NCI-H2107 (cell line): ENCODE results near the gene SSBP4.

Source experiments
- DNase-seq: peaks from one replicate; lab custom pipeline; 2025; lab: John Stamatoyannopoulos, UW

The SSBP4 gene

DNA sequence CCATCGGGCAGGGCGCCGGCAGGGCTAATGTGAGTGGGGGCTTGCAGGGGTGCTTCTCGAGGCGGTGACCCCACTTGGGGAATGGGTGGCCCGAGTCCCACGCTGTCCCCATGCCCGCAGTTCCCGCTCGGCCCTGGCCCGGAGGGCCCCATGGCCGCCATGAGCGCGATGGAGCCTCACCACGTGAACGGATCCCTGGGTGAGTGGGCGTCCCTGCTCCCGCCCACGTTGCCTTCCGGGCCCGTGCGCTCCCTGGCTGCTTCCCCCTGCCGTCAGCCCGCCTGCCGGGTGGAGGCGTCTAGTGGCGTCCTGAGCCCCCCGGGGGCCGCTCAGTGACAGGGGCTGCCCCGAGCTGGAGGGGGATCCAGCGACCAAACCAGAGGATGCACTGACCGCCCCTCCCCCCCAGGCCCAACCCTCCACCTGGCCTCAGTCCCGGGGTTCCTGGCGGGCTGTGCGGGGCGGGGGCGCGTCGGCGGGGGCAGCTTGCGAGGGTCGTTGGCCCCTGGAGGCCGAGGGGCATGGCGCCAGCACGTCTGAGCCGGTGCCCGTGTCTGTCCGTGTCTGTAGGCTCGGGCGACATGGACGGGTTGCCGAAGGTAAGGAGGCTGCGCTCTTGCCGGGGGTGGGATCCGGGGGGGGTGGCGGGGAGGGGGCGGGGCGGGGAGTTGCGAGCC is 14.0 kb downstream of the SSBP4 start:
- DNase-seq: no peak

- DNase-seq: no peak
Measured at GRCh38 chr19:18433735-18434398, 14.7 kb downstream of the SSBP4 start.

DNA sequence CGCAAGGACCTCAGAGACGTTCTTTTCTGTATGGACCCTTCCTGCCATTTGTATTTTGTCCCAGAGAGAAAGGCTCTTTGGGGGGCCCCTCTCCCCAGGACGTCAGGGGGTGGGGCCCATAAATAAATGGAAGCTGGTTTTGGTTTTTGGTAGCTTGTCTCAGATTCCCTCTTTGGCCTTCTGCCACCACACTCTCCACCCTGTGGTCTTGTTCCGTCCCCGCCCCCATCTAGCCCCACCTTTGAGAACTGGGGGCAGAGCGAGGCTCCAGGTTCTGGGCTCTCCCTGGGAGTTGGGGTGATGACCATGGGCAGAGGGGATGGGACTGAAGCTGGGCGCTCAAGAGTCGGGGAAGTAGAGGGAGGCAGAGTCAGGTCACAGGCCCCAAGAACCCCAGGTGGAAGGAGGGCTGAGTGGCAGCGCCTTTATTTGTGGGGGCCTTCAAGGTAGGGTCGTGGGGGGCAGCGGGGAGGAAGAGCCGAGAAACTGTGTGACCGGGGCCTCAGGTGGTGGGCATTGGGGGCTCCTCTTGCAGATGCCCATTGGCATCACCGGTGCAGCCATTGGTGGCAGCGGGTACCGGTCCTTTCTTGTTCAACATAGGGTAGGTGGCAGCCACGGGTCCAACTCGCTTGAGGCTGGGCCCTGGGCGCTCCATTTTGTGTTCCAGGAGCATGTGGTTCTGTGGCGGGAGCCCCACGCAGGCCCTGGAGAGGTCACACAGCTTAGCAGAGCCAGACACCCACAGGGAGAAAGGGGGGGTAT is 15.4 kb downstream of the SSBP4 start:
- no peak for DNase-seq

DNA sequence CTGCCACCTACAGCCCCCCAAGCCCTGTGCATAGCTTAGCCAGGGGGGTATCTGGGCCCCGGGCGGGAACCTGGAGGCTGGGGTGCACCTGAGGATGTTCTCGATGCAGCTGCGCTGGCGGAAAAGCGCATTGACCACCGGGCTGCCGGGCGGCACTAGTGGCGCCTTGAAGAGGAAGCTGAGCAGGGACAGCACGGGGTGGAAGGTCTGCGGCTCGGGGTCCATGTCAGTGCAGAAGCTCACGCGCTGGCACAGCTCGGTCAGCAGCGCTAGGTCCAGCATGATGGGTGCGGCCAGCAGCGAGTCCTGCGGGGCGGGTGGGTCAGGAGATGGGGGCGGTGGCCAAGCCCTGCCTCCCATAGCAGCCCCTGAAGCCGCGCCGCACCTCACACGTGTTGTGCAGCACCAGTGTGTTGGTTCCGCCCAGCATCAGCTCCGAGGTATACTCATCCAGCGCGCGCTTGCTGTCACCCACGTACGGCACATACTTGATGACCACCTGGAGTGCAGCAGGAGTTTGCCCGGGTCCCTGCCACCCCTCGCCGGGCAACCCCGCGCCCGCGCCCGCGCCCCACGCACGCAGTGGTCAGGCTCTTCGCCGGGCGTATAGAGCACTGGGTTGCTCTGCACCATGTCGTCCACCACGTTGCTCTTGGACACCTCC is 16.1 kb downstream of the SSBP4 start:
- no peak for DNase-seq

DNA sequence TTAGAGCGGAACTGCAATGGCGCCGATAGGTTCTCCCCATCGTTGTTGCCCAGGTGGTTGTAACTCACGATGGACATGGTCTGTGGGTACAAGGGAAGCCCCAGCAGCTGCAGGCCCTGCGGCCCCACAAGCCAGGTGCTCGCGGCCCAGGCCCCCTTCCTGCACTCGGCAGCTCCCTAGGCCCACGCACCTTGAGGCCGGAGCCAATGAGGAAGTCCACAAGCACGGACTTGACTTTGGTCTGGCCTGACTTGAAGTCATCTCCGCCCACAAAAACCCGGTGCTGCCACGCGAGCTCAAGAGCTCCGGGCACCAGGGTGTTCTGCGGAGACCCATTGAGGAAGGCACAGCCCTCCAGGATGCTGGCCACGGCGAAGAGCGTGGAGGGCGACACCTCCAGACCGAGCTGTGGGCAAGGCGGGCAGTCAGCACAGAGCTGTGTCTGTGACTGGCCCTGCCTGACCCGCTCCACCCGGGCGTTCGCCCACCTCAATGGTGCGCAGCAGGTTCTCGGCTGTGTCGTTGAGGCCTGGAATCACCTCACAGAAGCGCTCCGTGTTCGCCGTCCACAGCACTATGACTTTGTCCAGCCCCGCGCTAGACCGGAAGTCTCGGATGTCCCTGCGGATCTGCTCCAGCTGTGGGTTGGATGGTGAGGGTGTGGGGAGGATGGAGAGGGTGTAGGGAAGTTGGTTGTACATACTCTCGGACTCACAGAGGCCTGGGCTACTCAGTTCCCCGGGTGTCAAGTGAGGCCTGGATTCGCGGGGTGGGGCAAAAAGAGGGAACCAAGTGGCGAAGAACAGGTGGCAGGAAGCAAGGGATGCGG is 16.9 kb downstream of the SSBP4 start:
- no peak for DNase-seq

DNA sequence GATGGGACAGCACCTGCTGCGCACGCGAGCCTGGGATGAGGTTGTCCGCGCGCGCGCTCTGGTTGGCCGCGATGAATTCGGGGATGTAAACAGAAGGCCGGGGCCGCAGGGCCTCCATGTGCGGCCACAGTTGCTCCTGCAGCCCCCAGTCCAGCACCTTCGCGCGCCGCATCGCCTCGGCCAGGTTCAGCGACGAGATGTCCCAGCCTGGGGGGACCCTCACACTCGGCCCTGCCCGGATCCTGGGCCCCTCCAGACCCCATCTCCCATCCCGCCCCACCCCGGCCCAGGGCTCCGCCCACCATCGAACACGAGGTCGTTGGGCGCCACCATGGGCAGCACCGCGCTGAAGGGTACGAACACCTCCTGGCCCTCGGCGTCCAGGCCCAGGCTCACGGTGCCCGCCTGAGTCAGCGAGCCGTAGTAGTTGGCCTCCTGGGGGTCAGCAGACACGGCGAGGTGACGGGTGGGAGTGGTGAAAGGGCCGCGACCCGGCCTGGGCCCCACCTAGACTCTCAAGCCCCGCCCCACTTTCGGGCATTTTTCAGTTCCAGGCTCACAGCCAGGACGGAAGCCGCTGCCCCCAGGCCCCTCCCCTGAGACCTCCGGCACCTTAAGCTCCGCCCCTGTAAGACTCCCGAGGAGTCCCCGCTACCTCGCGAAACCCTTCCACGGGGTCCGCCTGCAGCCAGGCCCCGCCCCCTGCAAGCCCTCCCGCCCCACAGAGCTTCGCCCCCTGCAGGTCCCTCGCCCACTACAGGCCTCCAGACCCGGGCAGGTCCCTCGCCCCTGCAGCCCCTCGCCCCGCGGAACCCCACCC is 17.7 kb downstream of the SSBP4 start:
- no peak for DNase-seq

DNA sequence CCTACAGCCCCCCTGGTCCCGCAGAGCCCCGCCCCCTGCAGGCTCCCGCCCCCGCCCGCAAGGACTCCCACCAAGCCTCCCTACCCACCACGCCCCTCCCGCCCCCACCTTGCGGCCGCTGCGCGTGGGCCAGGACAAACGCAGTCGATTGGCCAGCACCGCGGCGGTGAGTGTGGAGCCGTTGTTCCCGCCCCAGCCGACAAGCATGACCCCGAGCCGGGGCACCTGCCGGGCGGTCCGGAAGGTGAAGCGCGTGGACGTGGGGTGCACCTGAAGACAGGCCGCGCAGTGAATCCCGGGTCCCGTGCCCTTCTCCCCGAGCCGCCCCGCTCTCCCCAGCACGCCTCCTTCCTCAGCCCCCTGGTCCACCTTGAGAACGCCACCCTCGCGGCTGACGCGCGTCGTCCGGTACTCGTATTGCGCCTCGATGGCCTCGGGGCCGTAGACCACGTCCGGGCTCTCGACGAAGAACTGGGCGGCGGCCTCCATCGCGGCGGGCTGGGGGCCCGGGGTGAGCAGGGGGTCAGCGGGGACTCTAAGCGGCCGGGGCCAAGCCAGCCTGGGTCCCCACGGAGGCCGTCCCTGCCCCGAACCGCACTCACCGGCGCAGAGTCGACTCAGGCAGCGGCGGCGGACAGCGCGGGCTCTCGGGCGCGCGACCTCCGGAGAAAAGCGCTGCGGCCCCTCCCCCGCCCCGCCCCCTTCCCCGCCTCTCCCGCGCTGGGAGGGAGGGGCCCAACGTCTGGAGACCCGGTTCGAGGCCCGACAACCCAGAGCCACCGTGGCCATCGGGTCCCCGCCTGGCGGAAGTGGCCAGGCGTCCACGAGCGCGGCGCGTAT is 18.5 kb downstream of the SSBP4 start, which contains the start of gene ISYNA1:
Gene ISYNA1, minus strand, starts transcription at position 643 of the 840 bp plus-strand sequence. Its CDS starts 154 bp downstream, at position 489.
- DNase-seq: no peak

DNA sequence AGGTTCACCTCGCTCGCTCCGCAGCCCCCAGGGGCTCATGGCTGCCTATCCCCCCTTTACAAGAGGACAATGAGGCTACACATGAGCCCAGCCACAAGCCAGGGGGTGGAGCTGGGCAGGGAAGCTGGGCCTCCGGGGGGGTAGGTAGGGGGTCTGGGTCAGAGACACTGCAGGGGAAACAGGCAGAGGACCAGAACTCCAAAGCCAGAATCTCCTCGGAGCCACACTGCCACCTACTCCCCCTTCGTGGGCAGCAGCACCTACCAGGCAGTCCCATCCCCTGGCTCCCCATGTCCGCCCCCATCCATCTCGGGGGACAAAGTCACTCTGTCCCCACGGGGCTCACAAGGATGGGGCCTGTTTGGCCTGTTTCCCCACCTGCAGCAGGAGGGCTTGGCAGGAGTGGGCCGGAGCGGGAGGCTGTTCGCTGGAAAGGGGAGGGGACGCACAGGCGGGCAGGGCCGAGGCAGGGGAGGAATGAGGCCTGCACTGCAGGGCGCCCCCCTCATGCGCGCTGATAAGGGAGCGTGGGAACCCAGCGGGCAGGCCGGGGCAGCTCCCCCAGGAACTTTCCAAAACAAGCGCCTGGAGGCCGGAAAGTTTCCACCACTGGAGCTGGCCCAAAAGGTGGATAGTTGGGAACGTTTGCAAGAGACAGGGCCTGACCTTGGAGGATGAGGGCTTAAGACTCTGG is 19.3 kb downstream of the SSBP4 start:
- no peak for DNase-seq

GRCh38 chr19:18439025-18439909 is 20.1 kb downstream of the SSBP4 start:
- no peak for DNase-seq

DNA sequence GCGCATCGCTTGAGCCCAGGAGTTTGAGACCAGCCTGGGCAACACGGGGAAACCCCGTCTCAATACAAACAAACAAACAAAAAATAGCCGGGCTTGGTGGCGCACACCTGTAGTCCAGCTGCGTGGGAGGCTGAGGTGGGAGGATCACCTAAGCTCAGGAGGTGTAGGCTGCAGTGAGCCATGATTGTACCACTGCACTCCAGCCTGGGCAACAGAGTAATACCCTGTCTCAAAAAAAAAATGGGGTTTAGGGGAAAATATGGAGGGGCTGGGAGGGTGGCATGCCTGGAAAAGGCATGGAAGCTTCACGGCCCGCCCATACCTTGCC is 20.7 kb downstream of the SSBP4 start:
- no peak for DNase-seq

GRCh38 chr19:18440415-18440877 is 21.2 kb downstream of the SSBP4 start:
- no peak for DNase-seq

GRCh38 chr19:18440936-18441803 is 22.0 kb downstream of the SSBP4 start:
- no peak for DNase-seq

DNA sequence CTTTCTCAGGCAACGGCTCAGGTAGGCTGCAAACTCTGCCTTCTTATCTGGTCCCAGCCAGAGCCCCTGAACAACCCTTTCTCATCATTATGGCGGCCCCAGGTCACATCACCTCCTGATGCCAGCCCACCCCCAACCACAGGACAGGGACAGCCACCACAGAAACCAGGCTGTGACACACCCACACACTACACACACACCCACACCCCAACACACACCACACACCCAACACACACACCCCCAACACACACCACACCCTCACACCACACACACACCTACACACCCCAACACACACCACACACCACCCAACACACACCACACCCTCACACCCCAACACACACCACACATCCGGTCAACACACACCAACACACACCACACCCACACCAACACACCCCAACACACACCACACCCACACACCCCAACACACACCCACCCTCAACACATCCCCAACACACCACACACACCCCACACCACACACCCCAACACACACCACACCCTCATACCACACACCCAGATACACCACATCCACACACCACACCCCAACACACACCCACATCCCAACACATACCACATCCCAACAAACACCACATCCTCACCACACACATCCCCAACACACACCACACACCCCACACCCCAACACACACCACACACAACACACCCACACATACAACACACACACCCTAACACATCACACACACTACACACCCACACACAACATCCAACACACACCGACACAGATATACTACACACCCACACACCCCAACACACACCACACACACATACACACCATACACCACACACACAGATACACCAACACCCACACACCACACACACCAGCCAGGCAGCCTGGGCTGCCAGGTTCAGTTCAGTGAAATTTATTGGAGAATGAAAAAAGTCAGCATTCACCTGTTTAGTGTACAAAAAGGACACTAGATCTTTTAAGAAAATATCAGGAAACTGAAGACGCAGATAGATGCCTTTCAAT is 22.9 kb downstream of the SSBP4 start:
- DNase-seq: no peak

- no peak for DNase-seq
Measured at GRCh38 chr19:18442941-18443340, 23.7 kb downstream of the SSBP4 start.

DNA sequence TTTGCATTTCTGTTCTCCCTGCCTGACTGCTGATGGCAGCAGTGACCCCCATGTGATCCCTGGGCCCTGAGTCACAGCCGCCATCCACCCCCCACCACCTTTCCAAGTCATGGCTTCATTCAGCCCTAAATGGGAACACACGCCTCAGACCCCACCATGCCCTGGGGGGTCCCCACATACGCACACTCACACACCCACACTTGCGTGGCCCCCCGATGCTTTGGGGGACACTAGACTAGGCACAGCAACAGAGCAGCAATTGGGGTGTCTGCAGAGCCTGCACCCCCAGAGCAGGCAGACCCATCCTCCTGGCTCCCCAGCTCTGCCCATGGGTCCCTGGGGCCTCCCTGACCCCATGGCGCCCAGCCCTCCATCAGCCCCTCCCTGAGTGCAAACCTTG is 24.2 kb downstream of the SSBP4 start:
- DNase-seq: no peak

DNA sequence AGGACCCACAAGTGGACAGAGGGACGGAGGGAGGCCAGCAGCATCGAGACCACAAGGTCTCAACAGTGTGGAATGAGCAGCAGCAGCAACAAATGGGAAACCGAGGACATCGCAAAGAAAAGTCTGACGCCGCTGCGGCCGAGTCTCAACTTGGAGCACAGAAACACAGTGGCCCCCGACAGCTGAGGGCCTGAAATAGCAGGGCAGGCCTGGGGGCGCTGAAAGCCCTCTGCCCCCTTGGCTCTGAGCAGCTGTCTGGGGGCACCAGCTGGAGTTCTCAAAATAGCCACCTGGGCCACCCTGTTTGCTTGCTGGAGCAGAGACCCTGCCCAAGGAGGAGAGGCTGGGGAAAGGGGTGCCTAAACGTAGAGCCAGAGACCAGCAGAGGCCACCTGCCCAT is 24.6 kb downstream of the SSBP4 start:
- no peak for DNase-seq
